Mucosa of rectum (tissue), 2 donors: ENCODE results near the gene C6orf136.

Source experiments
- H3K27ac ChIP-seq, 2 donors: one replicate each; pipeline ENCODE4 v1.7.0; 2013; ENCODE audit warnings: inconsistent platforms in 2 of 2, low read depth in 2 of 2, low read length in 2 of 2
- H3K27me3 ChIP-seq, 2 donors: one replicate each; pipeline ENCODE4 v1.7.0; 2013; ENCODE audit warnings: low read length in 2 of 2; ENCODE audit not compliant: control insufficient read depth in 2 of 2, insufficient read depth in 2 of 2
- H3K36me3 ChIP-seq, 2 donors: one replicate each; pipeline ENCODE4 v1.7.0; 2013; ENCODE audit warnings: low read length in 2 of 2; ENCODE audit not compliant: control insufficient read depth in 2 of 2, insufficient read depth in 2 of 2
- H3K4me1 ChIP-seq, 2 donors: one replicate each; pipeline ENCODE4 v1.7.0; 2013; ENCODE audit warnings: low read length in 2 of 2, mild to moderate bottlenecking in 1 of 2; ENCODE audit not compliant: control insufficient read depth in 2 of 2, insufficient read depth in 2 of 2
- H3K4me3 ChIP-seq, 2 donors: one replicate each; pipeline ENCODE4 v1.7.0; 2013; ENCODE audit warnings: low read length in 2 of 2
- H3K9ac ChIP-seq, 2 donors: one replicate each; pipeline ENCODE4 v1.7.0; 2013; ENCODE audit warnings: low read length in 2 of 2, low read depth in 1 of 2, mild to moderate bottlenecking in 1 of 2
- H3K9me3 ChIP-seq, 2 donors: one replicate each; pipeline ENCODE4 v1.7.0; 2013; ENCODE audit warnings: low read length in 2 of 2; ENCODE audit not compliant: control insufficient read depth in 2 of 2
- donor health status: healthy.
- donor health status: Normal muscosa, but diverticular disease.

C6orf136 gene

DNA sequence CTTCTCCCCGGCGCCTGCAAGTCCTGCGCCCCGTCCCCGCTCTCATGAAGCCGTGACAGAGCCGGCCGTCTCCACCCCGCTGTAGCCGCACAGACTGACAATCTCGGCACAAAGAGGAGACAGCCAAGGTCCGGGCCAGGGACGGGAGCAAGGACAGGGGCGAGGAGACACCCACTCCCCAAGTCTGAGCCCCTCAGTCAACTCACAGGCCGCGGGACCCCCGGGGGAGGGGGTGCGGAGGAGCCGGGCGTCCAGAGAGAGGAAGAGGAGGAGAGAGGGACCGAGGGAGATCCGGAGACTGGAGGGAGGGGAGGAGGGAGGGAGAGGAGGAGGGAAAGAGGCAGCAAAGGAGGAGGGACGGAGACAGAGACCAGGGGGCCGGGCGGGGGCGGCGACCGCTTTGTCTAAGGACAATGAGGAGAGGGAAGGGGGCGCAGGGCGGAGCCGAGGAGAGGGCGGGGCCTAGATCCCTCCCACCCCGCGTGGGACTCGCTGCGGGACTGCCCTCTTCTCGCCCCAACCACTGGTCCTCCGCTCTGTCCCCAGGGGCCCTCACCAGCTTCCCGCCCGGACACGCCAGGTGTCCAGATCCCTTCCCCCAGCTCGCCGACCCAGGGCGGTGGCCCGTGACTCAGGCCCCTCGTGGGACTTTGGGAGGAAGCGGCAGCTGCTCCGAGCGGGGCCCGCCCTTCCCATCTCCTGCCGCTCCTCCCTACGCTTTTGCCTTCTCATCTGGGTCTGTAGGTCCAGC is 40.1 kb downstream of the C6orf136 start:
- Histone ChIP-seq H3K36me3 (no peaks in the 10 kb centered on the region), H3K27ac (peak overlapping the region; percentile 88 to 97), H3K9me3 (no peaks in the 10 kb centered on the region), H3K27me3 (peaks cover 0 to 3% of the 10 kb centered on the region in 2 donors), H3K9ac (peak overlapping the region; percentile 72 to 78), H3K4me3 (peak overlapping the region; percentile 68 to 72), H3K4me1 (peaks cover 37 to 51% of the 10 kb centered on the region in 2 donors)

DNA sequence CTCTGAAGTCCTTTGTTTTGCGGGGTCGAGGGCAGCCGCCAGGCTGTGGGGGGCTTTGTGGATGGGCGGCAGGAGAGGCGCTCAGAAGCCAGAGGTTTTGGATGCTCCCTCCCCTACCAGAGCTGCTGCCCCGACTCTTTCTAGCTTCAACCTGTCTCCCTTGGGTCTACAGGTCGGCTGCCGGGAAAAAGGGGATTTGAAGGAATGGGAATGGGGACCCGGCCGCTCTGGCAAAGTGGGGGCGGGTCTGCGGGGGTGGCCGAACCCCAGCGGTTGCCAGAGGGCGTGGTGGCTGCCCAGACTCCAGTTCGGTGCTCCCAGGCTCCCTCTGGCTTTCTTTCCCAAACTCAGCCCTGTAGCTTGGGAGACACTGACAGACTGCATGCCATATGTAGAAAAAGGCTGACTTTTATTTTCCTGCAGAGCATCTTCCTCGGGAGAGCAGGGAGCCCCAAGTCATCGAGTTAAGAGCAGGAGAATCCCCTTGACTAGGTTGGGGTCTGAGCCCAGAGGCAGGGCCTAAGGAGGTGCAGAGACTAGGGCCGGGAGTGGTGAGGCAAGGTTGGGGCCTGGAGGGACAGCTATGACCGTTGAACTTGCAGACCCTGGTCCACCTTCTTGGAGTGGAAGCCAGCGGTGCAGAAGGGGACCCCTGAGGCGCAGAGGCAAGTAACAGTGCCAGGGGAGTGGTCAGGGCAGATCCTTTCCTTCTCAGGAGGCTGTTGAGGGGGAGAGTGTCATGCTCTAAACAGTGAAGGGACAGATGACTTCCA is 40.9 kb downstream of the C6orf136 start:
- H3K4me3 ChIP-seq = peak overlapping the region; percentile 68 to 72
- peak overlapping the region; percentile 88 to 97 for H3K27ac ChIP-seq
- no peaks in the 10 kb centered on the region for H3K9me3 ChIP-seq
- H3K27me3 ChIP-seq = peaks cover 0 to 3% of the 10 kb centered on the region in 2 donors
- H3K9ac ChIP-seq = peak overlapping the region; percentile 68 to 78
- H3K36me3 ChIP-seq = no peaks in the 10 kb centered on the region
- H3K4me1 ChIP-seq = peaks cover 36 to 46% of the 10 kb centered on the region in 2 donors

DNA sequence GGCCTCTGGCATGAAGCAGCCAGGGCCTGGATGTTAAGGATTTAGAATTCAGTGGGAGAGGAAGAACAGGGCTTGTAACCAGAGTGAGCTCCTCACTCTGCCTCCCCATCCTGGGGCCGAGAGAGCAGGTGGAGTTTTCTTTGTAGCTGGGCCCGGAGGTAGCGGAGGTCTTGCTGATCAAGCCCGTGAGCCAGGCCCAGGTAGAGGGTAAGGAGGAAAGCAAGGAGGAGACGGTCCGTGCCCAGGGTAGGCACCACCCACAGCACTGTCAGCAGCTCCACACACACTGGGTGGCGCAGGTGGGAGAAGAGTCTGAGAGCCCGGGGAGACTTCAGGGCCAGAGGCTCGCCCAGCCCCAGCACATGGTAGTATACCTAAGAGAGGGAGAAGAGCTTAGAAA is 41.6 kb downstream of the C6orf136 start:
- peaks cover 0 to 3% of the 10 kb centered on the region in 2 donors for H3K27me3 ChIP-seq
- no peak overlapping the region for H3K9ac ChIP-seq
- H3K4me3 ChIP-seq = peak overlapping the region in 1 of 2 donors; percentile 72
- H3K9me3 ChIP-seq = no peaks in the 10 kb centered on the region
- H3K4me1 ChIP-seq = peaks cover 36 to 38% of the 10 kb centered on the region in 2 donors
- H3K36me3 ChIP-seq = no peaks in the 10 kb centered on the region
- peak overlapping the region; percentile 88 to 97 for H3K27ac ChIP-seq

DNA sequence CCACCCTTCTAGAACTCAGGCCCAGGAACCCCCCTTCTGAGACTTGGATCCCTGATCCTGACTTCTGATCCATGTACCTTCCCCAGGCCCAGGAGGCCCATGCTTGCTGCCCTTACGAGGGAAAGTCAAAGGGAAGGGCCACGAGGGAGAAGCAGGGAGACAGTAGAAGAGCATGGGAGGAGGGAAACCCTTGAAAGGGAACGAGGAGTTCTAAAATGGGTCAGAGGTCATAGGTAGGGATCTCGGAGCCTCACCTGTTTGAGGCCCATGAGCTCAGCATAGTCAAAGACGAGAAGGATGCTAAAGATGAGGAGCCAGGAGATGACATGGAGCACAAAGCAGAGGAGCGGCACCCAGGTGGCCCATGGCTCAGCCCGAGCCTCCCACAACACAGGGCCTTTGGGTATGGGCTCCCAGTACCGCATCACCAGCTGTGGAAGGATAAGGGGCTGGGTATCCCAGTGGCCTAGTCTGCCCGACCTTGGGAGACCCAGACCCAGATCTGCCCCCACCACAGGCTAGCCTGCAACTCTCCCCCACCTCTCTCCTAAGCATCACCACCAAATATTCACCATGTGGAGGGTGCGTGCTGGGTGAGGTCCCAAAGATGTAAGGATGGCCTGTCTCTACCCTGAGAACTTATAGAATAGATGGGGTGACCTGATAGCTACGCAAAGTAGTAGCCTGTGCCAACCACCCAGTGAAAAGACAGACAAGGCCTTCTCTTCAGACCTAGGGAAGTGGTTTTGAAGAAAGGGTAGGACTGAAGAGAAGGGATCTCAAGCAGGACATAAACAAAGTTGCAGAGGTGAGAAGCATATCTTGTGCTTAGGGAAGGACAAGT is 42.3 kb downstream of the C6orf136 start:
- Histone ChIP-seq H3K9ac (peak overlapping the region in 1 of 2 donors; percentile 26), H3K4me1 (peaks cover 36 to 38% of the 10 kb centered on the region in 2 donors), H3K9me3 (no peaks in the 10 kb centered on the region), H3K4me3 (peak overlapping the region in 1 of 2 donors; percentile 86), H3K36me3 (no peaks in the 10 kb centered on the region), H3K27me3 (peaks cover 0 to 3% of the 10 kb centered on the region in 2 donors), H3K27ac (peak overlapping the region in 1 of 2 donors; percentile 97)

DNA sequence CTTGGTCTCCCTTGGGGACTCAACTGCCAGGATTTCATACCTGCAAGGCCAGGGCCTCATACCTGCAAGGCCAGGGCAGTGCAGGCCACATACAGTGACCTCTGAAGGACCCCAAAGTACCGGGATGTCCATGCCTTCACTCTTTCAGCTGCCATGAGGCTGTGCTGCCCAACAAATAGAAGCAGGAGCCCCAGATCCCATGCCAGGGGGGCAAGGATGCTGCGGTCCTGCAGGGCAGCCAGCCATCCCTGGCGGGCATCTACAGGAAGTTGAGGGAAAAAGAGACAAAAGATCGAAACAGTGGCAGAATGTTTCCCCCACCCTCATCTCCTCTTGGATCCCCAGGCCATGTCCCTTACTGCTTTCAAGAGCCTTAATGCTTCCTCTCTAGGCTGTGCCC is 43.1 kb downstream of the C6orf136 start:
- peak overlapping the region; percentile 79 to 97 for H3K27ac ChIP-seq
- peaks cover 32 to 36% of the 10 kb centered on the region in 2 donors for H3K4me1 ChIP-seq
- peak overlapping the region; percentile 86 to 96 for H3K4me3 ChIP-seq
- H3K36me3 ChIP-seq = no peaks in the 10 kb centered on the region
- peak overlapping the region; percentile 26 to 54 for H3K9ac ChIP-seq
- no peaks in the 10 kb centered on the region for H3K9me3 ChIP-seq
- peaks cover 0 to 3% of the 10 kb centered on the region in 2 donors for H3K27me3 ChIP-seq

DNA sequence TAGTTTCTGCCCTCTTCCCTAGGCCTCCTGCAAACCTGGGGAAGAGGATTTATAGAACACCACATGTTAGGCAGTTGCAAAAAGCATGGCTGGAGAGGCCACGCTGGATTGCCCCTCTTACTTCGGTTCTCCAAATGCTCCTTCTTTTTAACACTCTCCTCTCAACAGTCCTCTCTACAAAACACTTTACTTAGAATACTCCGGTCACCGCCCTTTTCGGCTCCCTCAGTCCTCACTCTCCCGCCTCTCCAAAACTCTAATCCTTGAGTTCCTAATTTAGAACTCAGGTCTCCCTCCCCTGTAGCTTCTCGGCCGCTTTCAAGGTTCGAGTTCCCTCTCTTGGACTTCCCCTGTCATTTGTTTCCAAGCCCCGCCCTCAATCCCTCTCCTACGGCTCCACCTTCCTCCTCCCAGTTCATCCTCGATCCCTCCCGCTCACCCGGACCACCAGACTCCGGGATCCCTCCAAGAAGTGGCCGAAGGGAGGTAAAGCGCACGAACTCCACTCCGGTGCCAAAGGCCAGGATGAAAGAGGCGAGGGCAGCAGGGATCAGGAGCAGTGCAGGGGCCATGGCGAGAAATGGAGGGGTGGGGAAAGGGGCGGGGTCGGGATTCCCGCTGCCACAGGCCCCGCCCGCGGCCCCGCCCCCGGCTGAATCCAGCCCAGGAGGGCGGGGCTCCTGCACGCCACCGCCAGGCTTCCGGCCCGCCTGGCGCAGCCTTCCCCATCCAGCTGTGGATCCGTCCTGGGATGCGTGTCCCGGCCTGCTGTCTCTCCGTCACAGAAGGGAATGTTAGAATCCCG is 43.7 kb downstream of the C6orf136 start, which contains the start of gene NRM:
NRM (minus strand) TSS at position 582 of the 805 bp plus-strand sequence; CDS start at position 572, 10 bp downstream.
- Histone ChIP-seq H3K4me1 (peaks cover 27 to 33% of the 10 kb centered on the region in 2 donors), H3K36me3 (no peaks in the 10 kb centered on the region), H3K9ac (peak within 1 kb of the TSS; percentile 26 to 54), H3K4me3 (peak within 1 kb of the TSS; percentile 86 to 96), H3K9me3 (no peaks in the 10 kb centered on the region), H3K27ac (peak within 1 kb of the TSS; percentile 79 to 97), H3K27me3 (peaks cover 0 to 3% of the 10 kb centered on the region in 2 donors)

DNA sequence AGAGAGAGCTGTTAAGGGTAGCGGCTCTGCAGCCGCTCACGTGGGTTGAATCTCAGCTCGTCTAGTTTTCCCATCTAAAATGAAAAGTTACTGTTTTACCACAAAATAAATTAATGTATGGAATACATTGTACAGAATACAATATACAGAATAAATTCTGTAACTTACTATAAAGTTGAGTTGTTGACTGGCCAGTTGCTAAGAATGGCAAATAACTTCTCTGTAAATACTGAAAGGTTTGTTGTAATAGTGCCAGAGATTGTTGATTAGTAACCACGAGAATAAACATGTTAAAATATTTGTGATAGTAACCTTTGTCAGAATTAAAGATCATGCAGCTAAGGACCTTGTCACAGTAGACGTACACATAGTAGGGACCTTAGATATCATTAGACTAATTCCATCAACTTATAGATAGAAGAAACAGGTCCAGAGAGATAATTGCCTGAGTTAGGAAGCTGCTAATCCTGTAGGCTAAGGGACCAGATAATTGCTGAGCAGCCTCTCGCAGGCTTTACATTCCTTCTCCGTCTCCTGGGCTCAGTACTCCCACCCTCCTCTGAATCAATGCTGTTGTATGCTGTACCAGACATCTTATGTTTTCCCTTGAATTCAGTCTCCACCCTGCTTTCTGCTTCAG is 44.4 kb downstream of the C6orf136 start:
- peak overlapping the region; percentile 86 to 96 for H3K4me3 ChIP-seq
- no peaks in the 10 kb centered on the region for H3K27me3 ChIP-seq
- H3K27ac ChIP-seq = peak overlapping the region; percentile 79 to 97
- peak overlapping the region in 1 of 2 donors; percentile 26 for H3K9ac ChIP-seq
- H3K36me3 ChIP-seq = no peaks in the 10 kb centered on the region
- H3K9me3 ChIP-seq = no peaks in the 10 kb centered on the region
- peaks cover 20 to 29% of the 10 kb centered on the region in 2 donors for H3K4me1 ChIP-seq

DNA sequence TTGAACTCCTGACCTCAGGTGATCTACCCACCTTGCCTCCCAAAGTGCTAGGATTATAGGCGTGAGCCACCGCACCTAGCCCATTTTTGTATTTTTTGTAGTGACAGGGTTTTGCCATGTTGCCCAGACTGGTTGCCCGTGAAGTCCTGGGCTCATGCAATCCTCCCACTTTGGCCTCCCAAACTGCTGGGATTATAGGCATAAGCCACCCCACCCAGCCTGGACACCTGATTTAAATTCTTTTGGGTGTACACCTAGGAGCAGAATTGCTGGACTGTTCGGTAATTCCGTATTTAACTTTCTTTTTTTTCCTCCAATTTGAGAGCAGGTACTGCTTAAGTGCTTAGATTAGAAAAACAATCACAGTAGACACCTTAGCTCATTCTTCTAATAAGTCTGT is 49.5 kb downstream of the C6orf136 start:
- Histone ChIP-seq H3K9me3 (no peaks in the 10 kb centered on the region), H3K27me3 (no peaks in the 10 kb centered on the region), H3K27ac (no peak overlapping the region), H3K4me1 (peaks cover 2 to 3% of the 10 kb centered on the region in 2 donors), H3K9ac (no peak overlapping the region), H3K4me3 (no peak overlapping the region), H3K36me3 (no peaks in the 10 kb centered on the region)

DNA sequence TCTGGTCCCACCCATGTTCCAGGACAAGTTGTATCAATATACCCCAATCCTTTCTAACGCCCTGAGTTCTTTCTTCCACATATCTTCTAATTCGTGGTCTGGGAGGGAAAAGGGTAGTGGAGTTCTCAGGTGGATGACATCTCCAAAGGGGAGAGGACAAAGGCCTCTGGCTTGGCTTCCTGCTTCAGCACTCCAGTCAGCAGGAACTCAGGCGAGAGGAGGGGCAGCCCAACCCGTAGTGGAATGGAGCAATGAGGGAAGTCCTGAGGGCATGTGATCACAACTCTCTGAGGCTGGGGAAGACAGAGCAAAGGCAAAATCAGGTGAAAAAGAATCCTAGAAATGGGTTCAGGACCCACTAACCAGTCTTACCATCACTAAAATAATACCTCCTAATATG is 53.4 kb downstream of the C6orf136 start:
- Histone ChIP-seq H3K4me1 (no peaks in the 10 kb centered on the region), H3K9ac (no peak overlapping the region), H3K27me3 (no peaks in the 10 kb centered on the region), H3K36me3 (peaks cover 6 to 10% of the 10 kb centered on the region in 2 donors), H3K27ac (no peak overlapping the region), H3K9me3 (no peaks in the 10 kb centered on the region), H3K4me3 (no peak overlapping the region)
